Measurements from ENCODE around the gene KLKB1. TPM values are rescaled to one million over a fixed set of nuclear protein-coding genes. Genes with fewer than 3 reads are reported as not detected.

Gene KLKB1
- total RNA-seq, 1 donor from 2014 or later, result not detected

DNA sequence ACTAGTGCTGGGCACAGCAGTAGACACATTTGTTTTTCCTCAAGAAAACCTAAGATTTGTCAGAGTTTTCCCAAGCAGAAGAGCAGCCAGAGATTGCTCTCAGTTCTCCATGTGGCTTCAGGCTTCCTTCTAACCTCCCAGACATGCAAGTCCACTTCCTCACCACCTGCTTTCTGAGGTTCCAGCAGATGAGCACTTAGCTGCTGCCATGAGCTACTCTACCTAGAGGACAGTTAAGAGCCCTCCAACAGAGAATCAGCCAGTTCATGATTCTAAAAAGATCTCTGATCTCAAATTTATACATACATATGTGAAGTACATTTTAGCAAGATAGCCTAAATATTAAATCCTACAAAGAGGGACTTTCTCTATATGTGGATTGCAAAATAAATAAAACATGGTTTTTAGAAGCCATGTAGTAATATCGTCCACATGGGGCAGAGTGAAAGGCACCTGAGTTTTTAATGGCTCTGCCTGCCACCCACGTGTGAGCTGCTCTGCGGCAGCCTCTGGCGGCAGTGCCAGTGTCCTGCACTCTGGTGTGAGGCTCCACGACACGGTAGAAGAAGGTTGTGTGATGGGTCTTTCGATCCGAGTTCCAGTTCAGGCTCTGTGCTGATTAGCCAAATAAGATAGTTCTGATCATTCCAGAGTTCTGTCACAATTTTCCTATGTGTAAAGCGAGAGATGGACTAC lies 25.6 kb upstream of the KLKB1 start:
- Mint-ChIP-seq H3K4me1 (peaks cover 12% of the 10 kb centered on the region), H3K4me3 (no peak overlapping the region), H3K9me3 (no peaks in the 10 kb centered on the region), H3K27me3 (ENCODE audit: low read depth) (no peaks in the 10 kb centered on the region), H3K36me3 (no peaks in the 10 kb centered on the region), H3K27ac (no peak overlapping the region)
- DNase-seq (ENCODE audit: low spot score in 2 of 2, unreplicated experiment in 2 of 2), result no peak
- TF ChIP-seq, protein P1, sequence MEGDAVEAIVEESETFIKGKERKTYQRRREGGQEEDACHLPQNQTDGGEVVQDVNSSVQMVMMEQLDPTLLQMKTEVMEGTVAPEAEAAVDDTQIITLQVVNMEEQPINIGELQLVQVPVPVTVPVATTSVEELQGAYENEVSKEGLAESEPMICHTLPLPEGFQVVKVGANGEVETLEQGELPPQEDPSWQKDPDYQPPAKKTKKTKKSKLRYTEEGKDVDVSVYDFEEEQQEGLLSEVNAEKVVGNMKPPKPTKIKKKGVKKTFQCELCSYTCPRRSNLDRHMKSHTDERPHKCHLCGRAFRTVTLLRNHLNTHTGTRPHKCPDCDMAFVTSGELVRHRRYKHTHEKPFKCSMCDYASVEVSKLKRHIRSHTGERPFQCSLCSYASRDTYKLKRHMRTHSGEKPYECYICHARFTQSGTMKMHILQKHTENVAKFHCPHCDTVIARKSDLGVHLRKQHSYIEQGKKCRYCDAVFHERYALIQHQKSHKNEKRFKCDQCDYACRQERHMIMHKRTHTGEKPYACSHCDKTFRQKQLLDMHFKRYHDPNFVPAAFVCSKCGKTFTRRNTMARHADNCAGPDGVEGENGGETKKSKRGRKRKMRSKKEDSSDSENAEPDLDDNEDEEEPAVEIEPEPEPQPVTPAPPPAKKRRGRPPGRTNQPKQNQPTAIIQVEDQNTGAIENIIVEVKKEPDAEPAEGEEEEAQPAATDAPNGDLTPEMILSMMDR (IDR thresholded peaks at IDR 0.05; ENCODE audit: unreplicated experiment), result peak; percentile 42

DNA sequence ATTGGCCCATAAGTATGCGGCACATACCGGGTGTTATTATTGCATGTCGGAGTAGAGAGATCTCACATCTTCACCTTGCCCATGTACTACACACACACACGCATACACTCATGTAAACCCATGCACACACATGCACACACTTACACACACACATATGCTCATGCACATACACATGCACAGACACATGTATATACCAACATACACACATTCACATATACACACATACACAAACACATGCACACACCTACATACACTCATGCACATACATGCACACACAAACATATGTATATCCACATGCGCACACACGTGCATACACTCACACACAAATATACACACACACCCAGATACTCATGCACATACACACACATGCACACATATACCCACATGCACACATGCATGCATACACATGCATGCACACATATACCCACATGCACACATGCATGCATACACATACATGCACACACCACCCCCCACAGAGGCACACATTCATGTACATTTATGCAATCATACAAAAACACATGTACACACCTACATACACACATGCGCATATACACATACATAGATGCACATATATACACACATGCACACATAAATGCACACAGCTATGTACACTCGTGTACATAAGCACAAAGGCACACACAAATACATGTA lies 24.7 kb upstream of the KLKB1 start:
- no peaks in the 10 kb centered on the region for H3K36me3 Mint-ChIP-seq
- TF ChIP-seq, protein P1 (IDR thresholded peaks at IDR 0.05; ENCODE audit: unreplicated experiment), result no peak
- H3K4me1 Mint-ChIP-seq, result peaks cover 12% of the 10 kb centered on the region
- no peak for DNase-seq (ENCODE audit: low spot score in 2 of 2, unreplicated experiment in 2 of 2)
- H3K9me3 Mint-ChIP-seq, result no peaks in the 10 kb centered on the region
- no peaks in the 10 kb centered on the region for H3K27me3 Mint-ChIP-seq (ENCODE audit: low read depth)
- H3K4me3 Mint-ChIP-seq, result no peak overlapping the region
- H3K27ac Mint-ChIP-seq, result no peak overlapping the region

DNA sequence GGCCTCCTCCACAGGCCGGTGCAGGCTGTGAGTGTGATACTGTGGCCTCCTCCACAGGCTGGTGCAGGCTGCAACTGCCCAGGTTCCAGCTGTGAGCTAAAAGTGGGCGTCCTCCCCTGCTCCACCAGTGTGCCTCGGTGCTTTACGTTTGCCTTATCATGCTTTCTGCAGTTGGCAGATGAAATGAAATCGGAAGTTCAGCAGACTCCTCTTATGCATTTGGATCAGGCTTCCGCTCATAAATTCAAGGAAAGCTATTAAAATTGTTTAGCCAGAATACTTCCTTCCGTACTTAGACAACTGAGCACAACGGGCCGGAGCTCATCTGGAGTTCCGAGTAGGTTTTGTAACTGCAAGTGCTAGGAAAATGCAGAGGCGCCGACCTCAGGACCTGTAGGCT lies 23.9 kb upstream of the KLKB1 start:
- H3K27me3 Mint-ChIP-seq (ENCODE audit: low read depth), result no peaks in the 10 kb centered on the region
- DNase-seq (ENCODE audit: low spot score in 2 of 2, unreplicated experiment in 2 of 2), result no peak
- TF ChIP-seq, protein P1 (IDR thresholded peaks at IDR 0.05; ENCODE audit: unreplicated experiment), result no peak
- no peaks in the 10 kb centered on the region for H3K36me3 Mint-ChIP-seq
- no peaks in the 10 kb centered on the region for H3K9me3 Mint-ChIP-seq
- H3K4me1 Mint-ChIP-seq, result peaks cover 12% of the 10 kb centered on the region
- H3K4me3 Mint-ChIP-seq, result no peak overlapping the region
- peak overlapping the region; percentile 22 for H3K27ac Mint-ChIP-seq

DNA sequence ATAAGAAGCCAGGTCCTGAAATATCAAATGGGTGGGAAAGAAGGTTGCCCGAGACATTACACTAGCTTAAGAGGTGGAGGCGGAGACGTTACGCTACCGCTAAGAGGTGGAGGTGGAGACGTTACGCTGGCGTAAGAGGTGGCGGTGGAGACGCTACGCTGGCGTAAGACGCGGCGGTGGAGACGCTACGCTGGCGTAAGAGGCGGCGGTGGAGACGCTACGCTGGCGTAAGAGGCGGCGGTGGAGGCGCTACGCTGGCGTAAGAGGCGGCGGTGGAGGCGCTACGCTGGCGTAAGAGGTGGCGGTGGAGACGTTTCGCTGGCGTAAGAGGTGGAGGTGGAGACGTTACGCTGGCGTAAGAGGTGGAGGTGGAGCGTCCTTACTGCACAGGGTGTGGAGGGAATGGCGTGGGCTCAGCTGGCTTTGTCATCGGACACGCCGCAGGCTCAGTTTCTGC lies 23.2 kb upstream of the KLKB1 start:
- peak overlapping the region; percentile 22 for H3K27ac Mint-ChIP-seq
- peaks cover 12% of the 10 kb centered on the region for H3K4me1 Mint-ChIP-seq
- no peaks in the 10 kb centered on the region for H3K27me3 Mint-ChIP-seq (ENCODE audit: low read depth)
- no peak for DNase-seq (ENCODE audit: low spot score in 2 of 2, unreplicated experiment in 2 of 2)
- peaks cover 4% of the 10 kb centered on the region for H3K36me3 Mint-ChIP-seq
- TF ChIP-seq, protein P1 (IDR thresholded peaks at IDR 0.05; ENCODE audit: unreplicated experiment), result no peak
- no peak overlapping the region for H3K4me3 Mint-ChIP-seq
- H3K9me3 Mint-ChIP-seq, result peaks cover 6% of the 10 kb centered on the region

DNA sequence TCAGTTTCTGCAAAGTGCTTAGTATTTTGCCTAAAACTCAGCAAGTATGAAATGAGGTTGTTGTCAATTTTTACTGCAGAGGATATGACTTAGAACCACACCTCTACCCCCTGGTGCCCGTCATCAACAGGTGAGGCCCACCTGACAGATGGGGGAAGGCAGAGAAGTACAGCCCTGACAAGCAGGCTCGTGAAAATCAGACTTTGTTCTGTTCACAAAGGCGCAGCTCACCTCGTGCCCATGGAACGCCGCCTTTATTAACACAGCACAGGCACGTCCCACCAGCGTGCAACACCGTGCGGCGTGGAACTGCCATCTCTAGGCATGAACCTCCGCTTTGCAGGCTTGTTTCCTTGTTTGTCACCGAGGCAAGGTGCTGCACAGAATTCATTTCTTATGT lies 22.6 kb upstream of the KLKB1 start:
- no peak for DNase-seq (ENCODE audit: low spot score in 2 of 2, unreplicated experiment in 2 of 2)
- Mint-ChIP-seq H3K27ac (no peak overlapping the region), H3K4me3 (no peak overlapping the region), H3K36me3 (peaks cover 7% of the 10 kb centered on the region), H3K27me3 (ENCODE audit: low read depth) (no peaks in the 10 kb centered on the region), H3K9me3 (peaks cover 10% of the 10 kb centered on the region), H3K4me1 (peaks cover 12% of the 10 kb centered on the region)
- TF ChIP-seq, protein P1 (IDR thresholded peaks at IDR 0.05; ENCODE audit: unreplicated experiment), result no peak

Data from mesothelial cell of epicardium (in vitro differentiated cells).